ENCODE measurements around the gene VSIG4. TPM values are rescaled to one million over a fixed set of nuclear protein-coding genes. Genes with fewer than 3 reads are reported as not detected.
"Not testable (repeated sequence)": the region's sequence is repeated elsewhere in the genome, so short reads cannot be mapped to it uniquely, and the experiment has no call there.

Gene VSIG4, protein sequence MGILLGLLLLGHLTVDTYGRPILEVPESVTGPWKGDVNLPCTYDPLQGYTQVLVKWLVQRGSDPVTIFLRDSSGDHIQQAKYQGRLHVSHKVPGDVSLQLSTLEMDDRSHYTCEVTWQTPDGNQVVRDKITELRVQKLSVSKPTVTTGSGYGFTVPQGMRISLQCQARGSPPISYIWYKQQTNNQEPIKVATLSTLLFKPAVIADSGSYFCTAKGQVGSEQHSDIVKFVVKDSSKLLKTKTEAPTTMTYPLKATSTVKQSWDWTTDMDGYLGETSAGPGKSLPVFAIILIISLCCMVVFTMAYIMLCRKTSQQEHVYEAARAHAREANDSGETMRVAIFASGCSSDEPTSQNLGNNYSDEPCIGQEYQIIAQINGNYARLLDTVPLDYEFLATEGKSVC
- total RNA-seq, result 10 to 100 TPM; 28.0 to 71.6 TPM

GRCh38 chrX:66039944-66040343 is at the start of gene VSIG4:
Gene VSIG4, minus strand, starts transcription at chrX:66040080. Its CDS starts 82 bp downstream, at chrX:66039998.
- TF ChIP-seq, protein P1, sequence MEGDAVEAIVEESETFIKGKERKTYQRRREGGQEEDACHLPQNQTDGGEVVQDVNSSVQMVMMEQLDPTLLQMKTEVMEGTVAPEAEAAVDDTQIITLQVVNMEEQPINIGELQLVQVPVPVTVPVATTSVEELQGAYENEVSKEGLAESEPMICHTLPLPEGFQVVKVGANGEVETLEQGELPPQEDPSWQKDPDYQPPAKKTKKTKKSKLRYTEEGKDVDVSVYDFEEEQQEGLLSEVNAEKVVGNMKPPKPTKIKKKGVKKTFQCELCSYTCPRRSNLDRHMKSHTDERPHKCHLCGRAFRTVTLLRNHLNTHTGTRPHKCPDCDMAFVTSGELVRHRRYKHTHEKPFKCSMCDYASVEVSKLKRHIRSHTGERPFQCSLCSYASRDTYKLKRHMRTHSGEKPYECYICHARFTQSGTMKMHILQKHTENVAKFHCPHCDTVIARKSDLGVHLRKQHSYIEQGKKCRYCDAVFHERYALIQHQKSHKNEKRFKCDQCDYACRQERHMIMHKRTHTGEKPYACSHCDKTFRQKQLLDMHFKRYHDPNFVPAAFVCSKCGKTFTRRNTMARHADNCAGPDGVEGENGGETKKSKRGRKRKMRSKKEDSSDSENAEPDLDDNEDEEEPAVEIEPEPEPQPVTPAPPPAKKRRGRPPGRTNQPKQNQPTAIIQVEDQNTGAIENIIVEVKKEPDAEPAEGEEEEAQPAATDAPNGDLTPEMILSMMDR (IDR thresholded peaks at IDR 0.05), result no peak
- Histone ChIP-seq H3K27ac (peak within 1 kb of the TSS in 1 of 2 donors; percentile 40), H3K9me3 (no peaks in the 10 kb centered on the region), H3K4me1 (no peaks in the 10 kb centered on the region), H3K36me3 (no peaks in the 10 kb centered on the region), H3K4me3 (peak within 1 kb of the TSS; percentile 11 to 15), H3K27me3 (no peaks in the 10 kb centered on the region)
- no peak for DNase-seq (ENCODE audit: low spot score)

- Histone ChIP-seq H3K36me3 (no peaks in the 10 kb centered on the region), H3K4me3 (no peak overlapping the region)
These were observed 36.9 kb upstream of the VSIG4 start for GRCh38 chrX:66076801-66077200.

DNA sequence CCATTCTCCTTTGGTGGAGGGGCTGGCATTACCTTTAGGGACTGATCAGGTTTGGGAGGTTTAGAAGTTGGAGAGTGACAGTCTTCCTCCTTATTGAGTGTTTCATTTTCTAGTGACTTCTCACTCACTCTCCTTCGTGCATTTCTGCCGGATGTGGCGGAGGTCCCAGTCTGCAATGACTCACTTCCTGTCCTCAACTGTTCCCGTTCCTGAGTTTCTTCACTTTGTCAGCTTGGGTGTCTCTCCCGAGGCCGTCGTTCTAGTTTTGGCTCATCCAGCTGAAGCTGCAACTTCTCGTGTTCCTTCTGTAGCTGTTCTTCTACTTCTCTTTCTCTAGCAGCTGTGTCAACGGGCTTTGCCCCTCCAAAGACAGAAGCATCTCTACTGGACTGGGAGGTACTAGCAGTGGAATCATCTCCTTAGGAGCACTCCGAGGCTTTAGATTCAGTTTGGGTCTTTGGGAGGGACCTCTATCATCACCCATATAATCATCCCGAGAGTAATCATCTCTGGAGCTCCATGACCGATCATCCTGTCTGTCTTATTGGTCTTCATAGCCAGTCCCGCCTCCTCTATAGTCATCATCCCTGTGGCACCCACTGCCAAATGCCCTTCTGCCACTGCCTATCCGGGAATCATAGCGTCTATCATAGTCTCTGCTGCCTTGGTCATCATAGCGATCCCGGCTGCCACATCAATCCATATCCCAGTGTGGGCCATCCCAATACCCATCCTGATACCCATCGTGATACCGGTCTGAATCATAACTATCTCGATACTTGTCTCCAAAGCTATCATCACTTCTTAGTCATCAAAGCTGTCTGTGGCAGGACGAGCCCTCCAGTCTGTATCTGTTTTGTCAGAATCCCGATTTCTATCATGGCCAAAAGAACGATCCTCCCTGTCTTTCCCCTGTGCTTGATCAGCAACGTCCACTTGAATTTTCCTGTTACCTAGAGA is 35.3 kb upstream of the VSIG4 start:
- DNase-seq (ENCODE audit: low spot score), result peak; percentile 70
- Histone ChIP-seq H3K36me3 (no peaks in the 10 kb centered on the region), H3K27me3 (no peaks in the 10 kb centered on the region), H3K4me3 (no peak overlapping the region), H3K9me3 (no peaks in the 10 kb centered on the region), H3K27ac (no peak overlapping the region), H3K4me1 (no peaks in the 10 kb centered on the region)
- TF ChIP-seq, protein P1 (IDR thresholded peaks at IDR 0.05), result no peak

More at GRCh38 chrX:66076801-66077200, 36.9 kb upstream of the VSIG4 start:
- no peaks in the 10 kb centered on the region for H3K9me3 ChIP-seq
- H3K27ac ChIP-seq, result no peak overlapping the region
- no peaks in the 10 kb centered on the region for H3K4me1 ChIP-seq
- DNase-seq (ENCODE audit: low spot score), result no peak
- no peaks in the 10 kb centered on the region for H3K27me3 ChIP-seq
- TF ChIP-seq, protein P1 (IDR thresholded peaks at IDR 0.05), result no peak

DNA sequence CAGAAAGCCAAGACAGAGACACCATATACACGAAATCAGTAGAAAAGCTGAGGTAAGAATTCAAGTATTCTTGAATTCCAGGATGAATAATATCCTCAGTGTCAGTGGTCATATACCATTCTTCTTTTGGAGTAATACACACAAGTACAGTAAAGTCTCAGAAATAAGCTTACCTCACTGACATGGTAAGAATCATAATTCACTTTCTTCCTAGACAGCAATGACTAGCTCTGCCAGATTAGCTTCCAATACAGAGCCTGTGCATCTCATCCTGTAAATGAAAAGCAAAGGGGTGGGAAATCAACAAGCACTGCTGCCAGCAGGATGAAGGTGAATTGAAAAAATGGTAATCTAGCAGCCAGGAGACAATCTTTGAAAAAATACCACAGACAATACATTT is 31.2 kb upstream of the VSIG4 start:
- no peak for DNase-seq (ENCODE audit: low spot score)
- H3K4me1 ChIP-seq, result no peaks in the 10 kb centered on the region
- TF ChIP-seq, protein P1 (IDR thresholded peaks at IDR 0.05), result no peak
- no peak overlapping the region for H3K4me3 ChIP-seq
- H3K27ac ChIP-seq, result no peak overlapping the region
- no peaks in the 10 kb centered on the region for H3K27me3 ChIP-seq
- H3K36me3 ChIP-seq, result no peaks in the 10 kb centered on the region
- H3K9me3 ChIP-seq, result no peaks in the 10 kb centered on the region

DNA sequence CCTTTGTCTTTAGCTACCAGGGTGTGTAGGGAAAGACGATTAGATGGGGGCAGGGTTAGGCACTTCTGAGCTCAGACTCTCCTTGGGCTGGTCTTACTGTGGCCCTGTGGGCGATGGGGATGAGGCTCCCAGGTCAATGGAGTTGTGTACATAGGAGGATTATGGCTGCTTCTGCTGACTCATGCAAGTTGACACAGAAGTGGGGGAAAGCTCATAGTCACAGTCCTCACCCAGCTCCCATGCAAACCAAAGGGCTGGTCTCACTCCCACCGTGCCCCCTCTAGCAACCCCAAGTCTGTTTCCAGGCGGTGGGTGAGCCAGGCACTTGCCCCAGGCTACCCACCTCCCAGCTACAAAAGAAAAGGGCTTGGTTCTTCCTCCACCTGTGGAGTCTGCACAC is 24.4 kb upstream of the VSIG4 start:
- H3K4me3 ChIP-seq, result no peak overlapping the region
- no peaks in the 10 kb centered on the region for H3K4me1 ChIP-seq
- TF ChIP-seq, protein P1 (IDR thresholded peaks at IDR 0.05), result no peak
- H3K27me3 ChIP-seq, result no peaks in the 10 kb centered on the region
- no peaks in the 10 kb centered on the region for H3K36me3 ChIP-seq
- no peak overlapping the region for H3K27ac ChIP-seq
- peaks cover 0 to 6% of the 10 kb centered on the region in 2 donors for H3K9me3 ChIP-seq
- no peak for DNase-seq (ENCODE audit: low spot score)

DNA sequence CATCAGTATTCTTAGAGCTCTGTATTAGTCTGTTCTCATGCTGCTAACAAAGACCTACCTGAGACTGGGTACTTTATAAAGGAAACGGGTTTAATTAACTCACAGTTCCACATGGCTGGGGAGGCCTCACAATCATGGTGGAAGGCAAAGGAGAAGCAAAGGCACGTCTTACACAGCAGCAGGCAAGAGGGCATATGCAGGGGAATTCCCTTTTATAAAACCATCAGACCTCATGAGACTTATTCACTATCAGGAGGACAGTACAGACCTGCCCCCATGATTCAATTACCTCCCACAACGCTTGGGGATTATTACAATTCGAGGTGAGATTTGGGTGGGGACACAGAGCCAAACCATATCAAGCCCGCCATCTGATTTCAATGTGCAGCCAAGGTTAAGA is 17.1 kb upstream of the VSIG4 start:
- H3K9me3 ChIP-seq; H3K27me3 ChIP-seq; H3K27ac ChIP-seq; H3K4me3 ChIP-seq; H3K4me1 ChIP-seq; H3K36me3 ChIP-seq; DNase-seq (ENCODE audit: low spot score): not testable (repeated sequence)
